CD14-positive monocyte (primary cell): ENCODE measurements around the gene ZNF518B. TPM values are rescaled to one million over a fixed set of nuclear protein-coding genes. Genes with fewer than 3 reads are reported as not detected.

Experiments
- DNase-seq, 3 donors: peaks; one replicate each; pipeline ENCODE4 v3.0.0-alpha.2; 2011 to 2022
- H2AFZ ChIP-seq: 2 replicates; pipeline ENCODE4 v1.6.0; 2012; ENCODE audit warnings: mild to moderate bottlenecking, low read depth, low read length, inconsistent platforms; ENCODE audit not compliant: insufficient read depth, poor library complexity, severe bottlenecking
- H3K27ac ChIP-seq, 2 donors: 1 replicate in 1 of 2; 2 replicates in 1 of 2; pipeline ENCODE4 v1.5.1; 2012 to 2013; ENCODE audit warnings: low read length in 2 of 2, control low read depth in 1 of 2, inconsistent platforms in 1 of 2, low read depth in 1 of 2, mild to moderate bottlenecking in 1 of 2
- H3K27me3 ChIP-seq, 2 donors: one replicate each; pipeline versions ENCODE4 v1.6.0 to v1.6.1; 2011 to 2013; ENCODE audit warnings: low read length in 2 of 2; ENCODE audit not compliant: control insufficient read depth in 2 of 2, insufficient read depth in 2 of 2
- H3K36me3 ChIP-seq, 2 donors: replicated peaks in 1 of 2; 1 replicate in 1 of 2; 2 replicates in 1 of 2; pipeline versions ENCODE4 v1.5.1 to v1.6.1; 2012 to 2013; ENCODE audit warnings: low read length in 2 of 2, control low read depth in 1 of 2, inconsistent platforms in 1 of 2, mild to moderate bottlenecking in 1 of 2; ENCODE audit not compliant: insufficient read depth in 2 of 2, control insufficient read depth in 1 of 2
- H3K4me1 ChIP-seq, 2 donors: 1 replicate in 1 of 2; 2 replicates in 1 of 2; pipeline versions ENCODE4 v1.5.1 to v1.6.1; 2012 to 2013; ENCODE audit warnings: low read length in 2 of 2, control low read depth in 1 of 2, inconsistent platforms in 1 of 2, mild to moderate bottlenecking in 1 of 2, moderate library complexity in 1 of 2; ENCODE audit not compliant: insufficient read depth in 2 of 2, control insufficient read depth in 1 of 2
- H3K4me2 ChIP-seq: replicated peaks from 2 replicates; pipeline ENCODE3; 2012; ENCODE audit warnings: low read length, moderate library complexity, mild to moderate bottlenecking; ENCODE audit not compliant: poor library complexity, severe bottlenecking; ENCODE audit errors: extremely low read depth
- H3K4me3 ChIP-seq, 3 experiments: fragments of 200-600 bp in 1 of 3; sonication (generic) in 1 of 3; replicated peaks in 1 of 3; 1 replicate in 2 of 3; 2 replicates in 1 of 3; pipeline ENCODE4 v1.5.1; 2011 to 2013; ENCODE audit warnings: low read length in 3 of 3, mild to moderate bottlenecking in 3 of 3, control low read depth in 2 of 3, low read depth in 2 of 3, inconsistent platforms in 1 of 3, moderate library complexity in 1 of 3
- H3K79me2 ChIP-seq: 2 replicates; pipeline ENCODE4 v1.6.0; 2012; ENCODE audit warnings: mild to moderate bottlenecking, control low read depth, inconsistent platforms, low read length, moderate library complexity; ENCODE audit not compliant: insufficient read depth
- H3K9ac ChIP-seq: 2 replicates; pipeline ENCODE4 v1.6.0; 2017; ENCODE audit warnings: low read length, mild to moderate bottlenecking; ENCODE audit not compliant: insufficient read depth, poor library complexity, severe bottlenecking
- H3K9me3 ChIP-seq, 2 donors: replicated peaks in 1 of 2; 1 replicate in 1 of 2; 2 replicates in 1 of 2; pipeline versions ENCODE4 v1.5.1 to v1.6.1; 2012 to 2013; ENCODE audit warnings: low read length in 2 of 2, control low read depth in 1 of 2; ENCODE audit not compliant: control insufficient read depth in 1 of 2, insufficient read depth in 1 of 2
- H4K20me1 ChIP-seq: 2 replicates; pipeline ENCODE4 v1.6.0; 2012; ENCODE audit warnings: mild to moderate bottlenecking, low read length, control low read depth, moderate library complexity; ENCODE audit not compliant: insufficient read depth
- H3K27ac Mint-ChIP-seq, 7 donors: one replicate each; pipeline ENCODE4 v1.8.0; 2020; ENCODE audit warnings: mild to moderate bottlenecking in 7 of 7, mixed read lengths in 7 of 7, moderate library complexity in 6 of 7, inconsistent platforms in 2 of 7
- H3K27me3 Mint-ChIP-seq, 3 donors: one replicate each; pipeline ENCODE4 v1.8.0; 2021 to 2022; ENCODE audit warnings: low read depth in 3 of 3, mild to moderate bottlenecking in 3 of 3, mixed read lengths in 3 of 3, moderate library complexity in 3 of 3, inconsistent platforms in 1 of 3
- H3K36me3 Mint-ChIP-seq, 2 donors: one replicate each; pipeline ENCODE4 v1.8.0; 2020; ENCODE audit warnings: mixed read lengths in 2 of 2, inconsistent platforms in 1 of 2, mild to moderate bottlenecking in 1 of 2
- H3K4me1 Mint-ChIP-seq: one replicate; pipeline ENCODE4 v1.8.0; 2020; ENCODE audit warnings: mild to moderate bottlenecking, mixed read lengths
- H3K4me3 Mint-ChIP-seq, 2 donors: one replicate each; pipeline ENCODE4 v1.8.0; 2020; ENCODE audit warnings: mild to moderate bottlenecking in 2 of 2, mixed read lengths in 2 of 2, moderate library complexity in 1 of 2
- H3K9me3 Mint-ChIP-seq, 7 donors: one replicate each; pipeline ENCODE4 v1.8.0; 2020 to 2022; ENCODE audit warnings: mixed read lengths in 7 of 7, mild to moderate bottlenecking in 6 of 7, moderate library complexity in 6 of 7, inconsistent platforms in 2 of 7
- WGBS: methylation state at CpG from one replicate; pipeline ENCODE4 v1.1.5; 2013; ENCODE audit warnings: missing lambda C conversion rate; ENCODE audit not compliant: insufficient coverage; 5-methylcytosine and 5-hydroxymethylcytosine counted together
- intact Hi-C, 2 donors: fragments of 100-400 bp; cut with micrococcal nuclease; formaldehyde crosslinking; loops; one replicate each; pipeline versions ENCODE4 v1.15.0 to v1.15.1; 2023
- polyA plus RNA-seq, 3 donors: library from polyadenylated mRNA; depleted of rRNA in 1 of 3; unstranded in 2 of 3; stranded (reverse) in 1 of 3; fragments of 300-500 nt in 2 of 3; fragments of >200 nt in 1 of 3; fragmentation: Illumina TruSeq in 2 of 3; gene quantifications; 1 replicate in 2 of 3; 2 replicates in 1 of 3; pipeline ENCODE4 v1.2.3, GENCODE V29; 2012 to 2021
- TF ChIP-seq, protein P1 (sequence below): fragments of 200-600 bp; IDR thresholded peaks from one replicate; pipeline ENCODE4 v1.8.0; 2022; ENCODE audit warnings: antibody characterized with exemption, mild to moderate bottlenecking

Gene ZNF518B
- polyA plus RNA-seq, 3 donors: 4.5 to 11.3 (median 5.4) TPM

DNA sequence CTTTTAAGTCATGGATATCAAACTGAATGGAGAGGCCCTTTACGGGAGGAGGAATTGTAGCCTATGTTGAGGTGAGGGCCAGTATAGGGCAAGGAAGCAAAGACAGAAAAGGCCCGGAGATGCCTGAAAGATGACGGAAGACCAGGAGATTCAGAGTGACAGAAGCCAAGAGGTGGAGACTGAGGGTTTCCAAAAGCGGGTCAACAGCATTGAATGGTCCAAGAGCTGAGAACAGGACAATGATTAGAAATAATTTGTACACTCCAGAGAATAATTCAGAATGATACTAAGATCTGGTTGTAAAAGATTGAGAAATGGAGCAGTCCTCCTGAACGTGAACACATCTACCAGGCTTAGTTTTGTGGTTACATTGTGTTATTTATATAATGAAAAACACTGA, 45.5 kb upstream of the ZNF518B start:
- no peak overlapping the region for H3K9ac ChIP-seq
- TF ChIP-seq, protein P1, sequence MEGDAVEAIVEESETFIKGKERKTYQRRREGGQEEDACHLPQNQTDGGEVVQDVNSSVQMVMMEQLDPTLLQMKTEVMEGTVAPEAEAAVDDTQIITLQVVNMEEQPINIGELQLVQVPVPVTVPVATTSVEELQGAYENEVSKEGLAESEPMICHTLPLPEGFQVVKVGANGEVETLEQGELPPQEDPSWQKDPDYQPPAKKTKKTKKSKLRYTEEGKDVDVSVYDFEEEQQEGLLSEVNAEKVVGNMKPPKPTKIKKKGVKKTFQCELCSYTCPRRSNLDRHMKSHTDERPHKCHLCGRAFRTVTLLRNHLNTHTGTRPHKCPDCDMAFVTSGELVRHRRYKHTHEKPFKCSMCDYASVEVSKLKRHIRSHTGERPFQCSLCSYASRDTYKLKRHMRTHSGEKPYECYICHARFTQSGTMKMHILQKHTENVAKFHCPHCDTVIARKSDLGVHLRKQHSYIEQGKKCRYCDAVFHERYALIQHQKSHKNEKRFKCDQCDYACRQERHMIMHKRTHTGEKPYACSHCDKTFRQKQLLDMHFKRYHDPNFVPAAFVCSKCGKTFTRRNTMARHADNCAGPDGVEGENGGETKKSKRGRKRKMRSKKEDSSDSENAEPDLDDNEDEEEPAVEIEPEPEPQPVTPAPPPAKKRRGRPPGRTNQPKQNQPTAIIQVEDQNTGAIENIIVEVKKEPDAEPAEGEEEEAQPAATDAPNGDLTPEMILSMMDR: no peak
- intact Hi-C loops: no loop called here
- peaks cover 20 to 23% of the 10 kb centered on the region in 2 donors for H3K9me3 ChIP-seq
- H4K20me1 ChIP-seq: no peaks in the 10 kb centered on the region
- H3K4me3 Mint-ChIP-seq: no peak overlapping the region
- H3K9me3 Mint-ChIP-seq: peaks cover 8 to 37% (median 31%) of the 10 kb centered on the region in 7 donors
- DNase-seq: no peak
- H3K4me2 ChIP-seq: no peak overlapping the region
- no peaks in the 10 kb centered on the region for H3K36me3 Mint-ChIP-seq
- no peaks in the 10 kb centered on the region for H3K27me3 ChIP-seq
- no peaks in the 10 kb centered on the region for H3K79me2 ChIP-seq
- no peak overlapping the region for H3K4me3 ChIP-seq
- no peak overlapping the region for H2AFZ ChIP-seq
- no peak overlapping the region for H3K27ac Mint-ChIP-seq
- peaks cover 0 to 2% (median 0%) of the 10 kb centered on the region in 3 donors for H3K27me3 Mint-ChIP-seq
- 96% methylated on average over 3 of the region's 5 CpGs for WGBS
- H3K36me3 ChIP-seq: no peaks in the 10 kb centered on the region
- peaks cover 4% of the 10 kb centered on the region for H3K4me1 Mint-ChIP-seq
- no peaks in the 10 kb centered on the region for H3K4me1 ChIP-seq
- H3K27ac ChIP-seq: no peak overlapping the region

DNA sequence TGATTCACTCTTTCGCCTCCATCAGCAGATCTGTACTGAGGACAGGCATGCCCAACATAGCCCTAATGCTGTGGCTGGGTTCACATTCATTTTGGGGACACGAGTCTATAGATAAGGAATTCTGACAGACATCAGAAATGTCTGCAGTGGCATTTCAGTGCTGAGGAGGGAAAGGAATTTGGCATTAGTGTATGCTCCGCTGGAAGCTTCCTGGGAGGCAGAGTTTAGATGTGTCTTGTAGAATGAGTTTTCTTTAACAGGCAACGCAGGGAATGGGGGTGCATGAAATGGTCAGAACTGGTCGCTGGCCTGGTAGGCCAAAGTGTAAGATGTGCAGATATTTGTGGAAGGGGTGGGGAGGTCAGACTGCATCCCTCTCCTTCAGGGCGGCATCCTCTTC, 43.5 kb upstream of the ZNF518B start:
- H3K9me3 Mint-ChIP-seq: peaks cover 2 to 23% (median 15%) of the 10 kb centered on the region in 7 donors
- peaks cover 5 to 12% of the 10 kb centered on the region in 2 donors for H3K9me3 ChIP-seq
- H3K4me3 Mint-ChIP-seq: no peak overlapping the region

More for the DNA sequence above, 43.5 kb upstream of the ZNF518B start:
- Histone ChIP-seq H3K27ac (no peak overlapping the region), H3K36me3 (no peaks in the 10 kb centered on the region), H4K20me1 (no peaks in the 10 kb centered on the region), H3K4me3 (no peak overlapping the region), H3K79me2 (no peaks in the 10 kb centered on the region), H3K27me3 (no peaks in the 10 kb centered on the region), H3K4me2 (no peak overlapping the region), H3K4me1 (no peaks in the 10 kb centered on the region), H2AFZ (no peak overlapping the region), H3K9ac (no peak overlapping the region)
- H3K4me1 Mint-ChIP-seq: no peaks in the 10 kb centered on the region
- no peaks in the 10 kb centered on the region for H3K36me3 Mint-ChIP-seq
- intact Hi-C loops: no loop called here
- DNase-seq: no peak
- H3K27me3 Mint-ChIP-seq: peaks cover 0 to 2% (median 0%) of the 10 kb centered on the region in 3 donors
- no peak overlapping the region for H3K27ac Mint-ChIP-seq
- WGBS: 92% methylated on average over 4 of the region's 6 CpGs
- TF ChIP-seq, protein P1: no peak
